ENCODE data around the gene ERBB4. TPM values are rescaled to one million over a fixed set of nuclear protein-coding genes. Genes with fewer than 3 reads are reported as not detected.

The ERBB4 gene
- total RNA-seq, 1 donor from 2014 or later = 22.6 TPM

- TF ChIP-seq CTCF (IDR thresholded peaks at IDR 0.05) = no peak
- no peaks in the 10 kb centered on the region for H3K36me3 ChIP-seq
- no peaks in the 10 kb centered on the region for H3K27me3 ChIP-seq
- no peaks in the 10 kb centered on the region for H3K9me3 ChIP-seq
- H3K4me1 ChIP-seq = no peaks in the 10 kb centered on the region
- no peak overlapping the region for H3K4me3 ChIP-seq
- DNase-seq = no peak
- H3K27ac ChIP-seq = no peak overlapping the region
- intact Hi-C loops (cut with DNase I) = no loop called here
- no peak for ATAC-seq
Observed at GRCh38 chr2:211354481-211354880, 1184.1 kb downstream of the ERBB4 start.

DNA sequence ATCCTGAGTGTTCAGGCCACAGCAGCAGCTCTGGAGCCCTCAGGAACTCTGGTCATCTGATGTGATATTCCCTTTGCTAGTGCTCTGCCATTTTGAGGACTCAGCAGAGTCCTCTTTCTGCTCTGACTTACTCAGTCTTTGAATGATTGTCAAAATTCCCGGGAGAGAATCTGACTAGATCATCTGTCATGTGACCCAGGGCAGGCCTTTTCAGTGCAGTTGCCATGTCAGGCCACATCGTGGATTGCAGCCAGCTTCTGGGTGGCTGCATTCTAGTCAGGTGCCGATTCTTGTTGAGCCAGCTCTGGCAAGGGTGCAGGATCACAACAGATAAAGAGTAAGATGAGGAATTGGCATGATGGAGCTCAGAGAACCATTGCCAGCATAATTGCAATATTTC lies 1186.6 kb downstream of the ERBB4 start:
- Histone ChIP-seq H3K36me3 (no peaks in the 10 kb centered on the region), H3K27me3 (no peaks in the 10 kb centered on the region), H3K4me3 (no peak overlapping the region), H3K27ac (no peak overlapping the region), H3K9me3 (no peaks in the 10 kb centered on the region), H3K4me1 (no peaks in the 10 kb centered on the region)
- no peak for TF ChIP-seq CTCF (IDR thresholded peaks at IDR 0.05)
- ATAC-seq (no peak), DNase-seq (no peak)
- intact Hi-C loops (cut with DNase I) = no loop called here

DNA sequence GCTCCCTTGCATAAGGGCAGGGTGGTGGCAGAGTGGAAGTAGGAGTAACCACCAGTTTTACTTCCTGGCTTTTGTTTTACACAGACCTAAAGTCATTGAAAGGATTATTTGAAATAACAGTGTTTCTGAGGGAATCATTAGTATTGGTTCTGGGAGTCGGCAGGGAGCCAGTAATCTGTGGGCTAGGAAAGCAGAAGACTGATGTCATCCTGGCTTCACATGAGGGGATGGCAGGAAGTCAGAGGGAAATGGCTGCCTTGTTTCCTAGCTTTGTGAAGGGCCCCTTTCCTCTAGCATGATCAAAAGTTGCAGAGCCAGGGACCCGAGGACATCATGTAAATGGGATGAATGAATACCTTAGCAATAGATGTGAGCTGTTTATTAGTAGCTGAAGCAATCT lies 1189.6 kb downstream of the ERBB4 start:
- intact Hi-C loops (cut with DNase I) = no loop called here

DNA sequence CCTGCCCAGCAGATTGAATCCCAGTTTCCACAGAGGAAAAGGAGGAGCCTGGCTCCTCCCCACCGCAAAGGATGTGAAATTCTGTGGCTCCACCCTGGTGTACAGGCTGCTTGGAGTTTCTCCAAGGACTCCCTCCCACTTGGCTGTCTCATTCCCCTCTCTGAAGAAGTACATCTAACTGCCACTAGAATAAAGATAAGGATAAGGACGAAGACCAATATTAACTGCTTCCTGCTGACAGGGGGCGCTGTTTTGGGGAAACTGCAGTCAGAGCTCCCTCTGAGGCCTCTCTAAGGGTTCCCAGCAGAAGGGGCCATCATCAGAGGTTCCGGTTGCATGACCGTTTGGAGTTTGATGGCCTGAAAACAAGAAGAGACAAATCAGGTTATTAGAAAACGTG lies 1191.3 kb downstream of the ERBB4 start:
- no peaks in the 10 kb centered on the region for H3K27me3 ChIP-seq
- intact Hi-C loops (cut with DNase I) = no loop called here
- no peak overlapping the region for H3K27ac ChIP-seq
- H3K9me3 ChIP-seq = no peaks in the 10 kb centered on the region
- no peaks in the 10 kb centered on the region for H3K4me1 ChIP-seq
- ATAC-seq (no peak), DNase-seq (no peak)
- no peak overlapping the region for H3K4me3 ChIP-seq
- no peak for TF ChIP-seq CTCF (IDR thresholded peaks at IDR 0.05)
- H3K36me3 ChIP-seq = no peaks in the 10 kb centered on the region

More for the DNA sequence above, 1189.6 kb downstream of the ERBB4 start:
- no peaks in the 10 kb centered on the region for H3K9me3 ChIP-seq
- H3K27me3 ChIP-seq = no peaks in the 10 kb centered on the region
- no peaks in the 10 kb centered on the region for H3K36me3 ChIP-seq
- no peak overlapping the region for H3K4me3 ChIP-seq
- no peak for TF ChIP-seq CTCF (IDR thresholded peaks at IDR 0.05)
- DNase-seq (no peak), ATAC-seq (no peak)
- no peaks in the 10 kb centered on the region for H3K4me1 ChIP-seq
- H3K27ac ChIP-seq = no peak overlapping the region

DNA sequence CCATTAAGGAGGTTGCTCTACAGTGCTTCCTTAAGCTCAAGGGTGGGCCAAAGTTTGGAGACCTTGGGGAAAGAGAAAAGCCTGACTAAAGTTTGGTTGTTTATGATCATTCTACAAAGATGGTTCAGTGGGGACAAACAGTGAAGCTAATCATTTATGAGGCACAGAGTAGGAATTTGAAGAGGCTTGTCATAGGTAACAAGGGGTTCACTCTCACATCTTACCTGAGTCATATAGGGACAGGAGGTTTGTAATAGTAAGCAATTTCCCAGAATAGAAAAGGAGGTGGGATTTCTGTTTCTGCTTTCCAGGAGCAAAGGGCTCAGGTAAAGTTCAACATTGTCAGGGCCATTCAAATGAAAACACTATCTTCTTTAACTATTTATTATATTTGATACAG lies 1194.3 kb downstream of the ERBB4 start:
- no peaks in the 10 kb centered on the region for H3K4me1 ChIP-seq
- intact Hi-C loops (cut with DNase I) = no loop called here
- H3K4me3 ChIP-seq = no peak overlapping the region
- no peaks in the 10 kb centered on the region for H3K9me3 ChIP-seq
- no peaks in the 10 kb centered on the region for H3K36me3 ChIP-seq
- DNase-seq (no peak), ATAC-seq (no peak)
- H3K27ac ChIP-seq = no peak overlapping the region
- TF ChIP-seq CTCF (IDR thresholded peaks at IDR 0.05) = no peak
- H3K27me3 ChIP-seq = no peaks in the 10 kb centered on the region

GRCh38 chr2:211333377-211333776 lies 1205.2 kb downstream of the ERBB4 start:
- intact Hi-C loops (cut with DNase I) = no loop called here
- H3K9me3 ChIP-seq = no peaks in the 10 kb centered on the region
- ATAC-seq = no peak
- no peak overlapping the region for H3K27ac ChIP-seq
- no peaks in the 10 kb centered on the region for H3K4me1 ChIP-seq
- no peak for TF ChIP-seq CTCF (IDR thresholded peaks at IDR 0.05)
- no peaks in the 10 kb centered on the region for H3K36me3 ChIP-seq
- no peak overlapping the region for H3K4me3 ChIP-seq
- no peaks in the 10 kb centered on the region for H3K27me3 ChIP-seq
- no peak for DNase-seq

Data from upper lobe of right lung (tissue), 1 donor.